Stimulated activated CD8-positive, alpha-beta memory T cell treated with anti-CD3 and anti-CD28 coated beads, Interleukin-4, amount 100 ng/mL, for 4 hours (primary cell): ENCODE results near the gene MAS1.
"Not testable (repeated sequence)": the region's sequence is repeated elsewhere in the genome, so short reads cannot be mapped to it uniquely, and the experiment has no call there.

Experiments
- DNase-seq, 2 donors: peaks; one replicate each; pipeline ENCODE4 v3.0.0-alpha.2; 2020; ENCODE audit warnings: low read depth in 2 of 2, low spot score in 1 of 2

Gene MAS1

GRCh38 chr6:159890792-159891191, at the start of gene MAS1:
Gene MAS1, plus strand, starts transcription at chr6:159890988. Its CDS starts 15,968 bp downstream, at chr6:159906956.
- DNase-seq: no peak

DNA sequence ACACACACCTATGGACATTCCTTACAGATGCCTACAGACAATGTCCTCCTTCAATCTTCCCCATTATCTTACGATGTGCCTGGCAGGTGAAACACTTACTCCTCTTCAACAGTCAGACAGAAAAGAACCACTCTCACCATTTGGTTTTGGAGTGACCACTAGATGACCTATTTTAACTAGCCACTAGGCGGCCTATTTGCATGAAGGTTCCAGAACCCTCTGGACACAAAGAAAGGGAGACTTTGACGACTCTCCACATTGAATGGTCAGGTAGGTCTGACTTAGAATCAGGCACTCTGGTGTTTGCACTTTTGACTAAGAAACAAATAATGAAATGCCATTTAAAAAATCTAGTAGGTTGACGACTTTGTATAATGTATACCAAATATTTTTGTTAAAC, 48.8 kb upstream of the MAS1 start:
- no peak for DNase-seq

- DNase-seq: no peak
Measured at GRCh38 chr6:159844737-159845645, 45.8 kb upstream of the MAS1 start.

DNA sequence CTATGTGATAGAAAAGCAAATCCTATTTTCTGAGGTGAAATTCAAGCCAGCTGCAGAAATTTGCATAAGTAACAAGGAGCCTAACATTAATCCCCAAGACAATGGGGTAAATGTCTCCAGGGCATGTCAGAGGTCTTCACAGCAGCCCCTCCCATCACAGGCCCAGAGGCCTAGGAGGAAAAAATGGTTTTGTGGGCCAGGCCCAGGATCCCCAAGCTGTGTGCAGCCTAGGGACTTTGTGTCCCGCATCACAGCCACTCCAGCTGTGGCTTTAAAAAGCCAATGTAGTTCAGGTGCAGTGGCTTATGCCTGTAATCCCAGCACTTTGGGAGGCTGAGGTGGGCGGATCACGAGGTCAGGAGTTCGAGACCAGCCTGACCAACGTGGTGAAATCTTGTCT, 42.2 kb upstream of the MAS1 start:
- not testable (repeated sequence) for DNase-seq

- not testable (repeated sequence) for DNase-seq
Measured at GRCh38 chr6:159849851-159850250, 40.9 kb upstream of the MAS1 start.

GRCh38 chr6:159852877-159853276, 37.9 kb upstream of the MAS1 start:
- DNase-seq: no peak

- DNase-seq: no peak
Measured at GRCh38 chr6:159853754-159854153, 37.0 kb upstream of the MAS1 start.

DNA sequence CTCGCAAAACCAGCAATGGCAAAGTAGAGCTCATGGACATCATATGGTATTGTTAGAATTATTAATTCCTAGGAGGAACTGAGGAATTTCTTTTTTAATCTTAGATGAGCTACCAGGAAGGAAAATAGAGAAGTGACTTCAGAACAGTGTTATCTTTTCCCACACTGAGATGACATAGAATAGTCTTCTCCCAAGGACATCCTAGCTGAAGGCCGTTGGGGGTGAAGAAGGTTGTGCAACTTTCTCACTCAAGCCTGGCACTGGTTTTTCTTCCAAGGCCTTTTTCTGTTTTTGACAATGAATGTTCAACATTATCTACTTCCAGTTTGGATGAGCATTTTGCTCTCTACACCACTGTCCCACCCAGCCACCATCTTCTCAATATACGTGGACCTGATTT, 35.8 kb upstream of the MAS1 start:
- DNase-seq: no peak

DNA sequence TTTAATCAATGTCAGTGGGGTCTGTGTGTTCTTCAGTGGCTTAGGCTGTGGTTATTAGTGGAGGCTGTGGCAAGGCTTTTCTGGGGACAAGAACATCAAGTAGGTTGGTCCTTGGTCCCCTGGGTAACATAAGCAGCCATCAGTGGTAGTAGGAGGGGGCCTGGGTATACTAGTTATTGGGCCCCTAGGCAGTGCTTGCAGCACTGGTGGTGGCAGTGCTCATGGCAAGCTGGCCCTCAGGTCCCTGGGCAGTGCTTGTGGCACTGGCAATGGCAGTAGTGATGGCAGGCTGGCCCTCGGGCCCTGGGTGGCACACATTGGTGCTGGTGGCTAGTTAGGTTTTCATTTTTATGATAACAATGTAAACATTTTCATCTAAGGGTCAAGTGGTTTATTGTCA, 32.5 kb upstream of the MAS1 start:
- no peak for DNase-seq

DNA sequence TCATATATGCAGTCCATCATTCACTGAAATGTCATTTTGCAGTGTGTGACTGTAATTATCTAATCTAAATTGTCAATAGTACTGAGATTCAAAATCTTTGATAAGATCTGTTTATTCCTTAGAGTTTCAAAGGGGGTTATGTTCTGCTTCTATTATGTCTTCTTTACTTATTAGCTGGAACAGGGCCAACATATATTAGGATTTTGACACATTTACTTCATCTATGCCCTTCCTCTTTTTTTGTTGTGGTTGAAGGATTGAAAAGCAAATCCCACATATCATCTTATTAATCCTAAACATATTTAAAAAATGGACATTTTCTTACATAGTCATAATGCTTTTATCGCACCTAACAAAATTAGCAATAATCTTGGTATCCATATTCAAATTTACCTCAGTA, 30.3 kb upstream of the MAS1 start:
- DNase-seq: no peak

- DNase-seq: no peak
Measured at GRCh38 chr6:159862103-159862502, 28.7 kb upstream of the MAS1 start.

DNA sequence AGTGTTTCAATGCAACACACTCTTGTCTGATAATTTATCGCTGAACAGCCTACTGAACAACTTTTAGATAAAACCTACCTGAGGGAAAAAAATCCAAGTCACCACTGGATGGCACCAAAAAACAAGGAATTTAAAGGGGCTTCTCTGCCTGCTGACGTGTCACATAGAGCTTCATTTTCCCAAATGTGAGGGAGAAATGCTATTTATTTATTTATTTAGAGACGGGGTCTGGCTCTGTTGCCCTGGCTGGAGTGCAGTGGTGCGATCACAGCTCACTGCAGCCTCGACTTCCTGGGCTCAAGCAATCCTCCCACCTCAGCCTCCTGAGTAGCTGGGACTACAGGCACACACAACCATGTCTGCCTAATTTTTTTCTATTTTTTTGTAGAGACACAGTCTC, 27.4 kb upstream of the MAS1 start:
- not testable (repeated sequence) for DNase-seq

GRCh38 chr6:159865226-159865920, 25.4 kb upstream of the MAS1 start:
- DNase-seq: no peak

GRCh38 chr6:159866286-159867247, 24.2 kb upstream of the MAS1 start:
- no peak for DNase-seq

DNA sequence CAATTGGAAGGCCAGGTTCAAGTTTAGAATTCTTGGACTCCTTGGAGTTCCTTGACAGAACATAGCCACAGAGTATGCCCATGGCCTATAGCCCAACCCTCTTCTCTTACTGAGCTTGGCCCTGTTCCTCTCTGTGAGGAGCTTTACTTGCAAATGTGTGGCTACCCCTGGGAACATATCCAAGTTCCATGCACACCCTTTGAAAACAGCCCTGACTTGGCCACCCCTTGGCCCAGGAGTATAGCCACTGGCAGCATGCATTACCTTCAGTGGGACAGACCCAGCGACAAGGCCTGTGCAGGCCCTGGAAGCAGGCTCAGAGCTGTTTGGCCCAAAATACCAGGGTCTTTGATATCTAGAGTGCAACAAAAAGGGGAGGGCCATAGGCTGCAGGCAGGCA, 19.5 kb upstream of the MAS1 start:
- no peak for DNase-seq

DNA sequence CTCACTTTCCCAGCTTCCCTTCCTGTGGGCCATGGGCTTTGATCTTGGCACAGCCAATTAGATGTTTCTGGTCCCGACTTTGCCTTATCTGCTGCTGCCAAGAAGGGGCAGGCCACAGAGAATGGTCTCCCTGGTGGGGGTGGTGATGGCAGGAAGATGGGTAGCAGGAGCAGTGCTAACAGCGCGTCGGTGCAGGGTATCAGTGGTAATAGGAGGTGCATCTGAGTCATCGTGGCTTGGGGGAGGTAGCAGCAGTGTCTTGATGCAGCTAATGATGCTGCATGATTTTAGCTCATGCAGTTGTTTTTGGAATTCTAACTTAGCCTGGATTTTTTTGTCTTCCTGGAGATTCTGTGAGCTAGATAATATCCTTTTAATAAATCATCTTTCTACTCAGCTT, 18.9 kb upstream of the MAS1 start:
- DNase-seq: no peak

DNA sequence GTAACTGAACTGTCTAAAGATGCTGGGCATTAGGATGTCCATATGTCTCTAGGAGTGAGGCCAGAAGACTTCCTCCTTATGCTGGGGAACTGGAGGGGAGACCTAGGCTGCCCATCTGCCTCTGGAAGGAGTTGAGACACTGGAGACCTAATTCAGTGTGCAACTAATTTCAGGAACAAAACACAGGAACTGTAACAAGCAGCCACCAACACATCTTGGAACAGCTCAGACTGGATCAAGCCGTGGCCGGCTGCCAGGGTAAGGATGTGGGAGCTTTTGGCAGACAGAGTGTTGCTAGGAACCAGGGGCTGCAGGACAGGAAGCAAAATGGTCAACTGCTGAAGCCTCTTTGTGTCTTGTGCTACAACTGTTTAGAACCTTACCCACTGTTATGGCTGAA, 16.4 kb upstream of the MAS1 start:
- DNase-seq: no peak

GRCh38 chr6:159875194-159875593, 15.6 kb upstream of the MAS1 start:
- DNase-seq: no peak

- no peak for DNase-seq
Measured at GRCh38 chr6:159876242-159876641, 14.5 kb upstream of the MAS1 start.

- no peak for DNase-seq
Measured at GRCh38 chr6:159877256-159877808, 13.5 kb upstream of the MAS1 start.

- no peak for DNase-seq
Measured at GRCh38 chr6:159878341-159878740, 12.4 kb upstream of the MAS1 start.
